Fibroblast of lung (primary cell): ENCODE measurements around the gene KRT32. TPM values are rescaled to one million over a fixed set of nuclear protein-coding genes. Genes with fewer than 3 reads are reported as not detected.

ENCODE experiments used
- DNase-seq, 2 donors: peaks; one replicate each; pipeline versions ENCODE4 v3.0.0 to v3.0.0-alpha.2; 2010; ENCODE audit warnings: low read depth in 2 of 2
- H2AFZ ChIP-seq: 2 replicates; pipeline ENCODE4 v1.5.1; 2012; ENCODE audit warnings: low read length, control low read depth, inconsistent platforms
- H3K27ac ChIP-seq: 2 replicates; pipeline ENCODE4 v1.5.1; 2011; ENCODE audit warnings: low read length, control low read depth; ENCODE audit not compliant: insufficient read depth
- H3K27me3 ChIP-seq: 2 replicates; pipeline ENCODE4 v1.5.1; 2011; ENCODE audit warnings: mild to moderate bottlenecking, low read length; ENCODE audit not compliant: control insufficient read depth, insufficient read depth
- H3K36me3 ChIP-seq: 2 replicates; pipeline ENCODE4 v1.5.1; 2011; ENCODE audit warnings: low read length; ENCODE audit not compliant: control insufficient read depth, insufficient read depth
- H3K4me1 ChIP-seq: 2 replicates; pipeline ENCODE4 v1.5.1; 2011; ENCODE audit warnings: low read length; ENCODE audit not compliant: control insufficient read depth, insufficient read depth; ENCODE audit errors: extremely low read depth
- H3K4me2 ChIP-seq: 2 replicates; pipeline ENCODE4 v1.5.1; 2011; ENCODE audit warnings: low read length, control low read depth; ENCODE audit not compliant: insufficient read depth; ENCODE audit errors: extremely low read depth
- H3K4me3 ChIP-seq, 4 experiments: fragments of 200-600 bp in 1 of 4; sonication (generic) in 1 of 4; replicated peaks in 1 of 4; 2 replicates each; pipeline ENCODE4 v1.5.1; 2011 to 2016; ENCODE audit warnings: low read length in 4 of 4, low read depth in 3 of 4, mild to moderate bottlenecking in 3 of 4, control low read depth in 2 of 4, inconsistent platforms in 1 of 4, mixed read lengths in 1 of 4; ENCODE audit not compliant: insufficient read depth in 1 of 4; ENCODE audit errors: control extremely low read depth in 1 of 4
- H3K79me2 ChIP-seq: 2 replicates; pipeline ENCODE4 v1.5.1; 2012; ENCODE audit warnings: mild to moderate bottlenecking, low read length, inconsistent platforms; ENCODE audit not compliant: control insufficient read depth, insufficient read depth
- H3K9ac ChIP-seq: 2 replicates; pipeline ENCODE4 v1.5.1; 2011; ENCODE audit warnings: mild to moderate bottlenecking, low read length, control low read depth; ENCODE audit not compliant: insufficient read depth
- H3K9me3 ChIP-seq: 2 replicates; pipeline ENCODE4 v1.5.1; 2012; ENCODE audit warnings: low read depth, low read length; ENCODE audit not compliant: control insufficient read depth, insufficient read depth
- H4K20me1 ChIP-seq: 2 replicates; pipeline ENCODE4 v1.5.1; 2011; ENCODE audit warnings: low read length; ENCODE audit not compliant: control insufficient read depth, insufficient read depth; ENCODE audit errors: extremely low read depth
- EZH2 ChIP-seq: IDR thresholded peaks from 2 replicates; pipeline ENCODE4 v1.5.1; 2012; ENCODE audit warnings: low read length, control low read depth, mild to moderate bottlenecking; ENCODE audit errors: missing control alignments
- polyA plus RNA-seq, 2 donors: library from polyadenylated mRNA; depleted of rRNA in 1 of 2; stranded (reverse) in 1 of 2; unstranded in 1 of 2; fragments of >200 nt; gene quantifications; 2 replicates each; pipeline ENCODE4 v1.2.1, GENCODE V29; 2011 to 2012; ENCODE audit warnings: missing spikeins in 1 of 2
- total RNA-seq: library from RNA; depleted of rRNA; stranded (reverse); fragments of >200 nt; gene quantifications from 2 replicates; pipeline ENCODE4 v1.2.1, GENCODE V29; 2014
- TF ChIP-seq, protein P1 (sequence below), 2 donors: IDR thresholded peaks in 1 of 2; conservative IDR thresholded peaks in 1 of 2; 1 replicate in 1 of 2; 2 replicates in 1 of 2; pipeline ENCODE4 v1.5.1; 2011 to 2012; ENCODE audit warnings: low read length in 2 of 2, control low read depth in 1 of 2, inconsistent platforms in 1 of 2, low read depth in 1 of 2, mild to moderate bottlenecking in 1 of 2

KRT32 gene
- total and polyA plus RNA-seq, 2 donors (not counting 1 experiment from before 2014, with no cell fraction given) = under 0.01 to 0.03 TPM

DNA sequence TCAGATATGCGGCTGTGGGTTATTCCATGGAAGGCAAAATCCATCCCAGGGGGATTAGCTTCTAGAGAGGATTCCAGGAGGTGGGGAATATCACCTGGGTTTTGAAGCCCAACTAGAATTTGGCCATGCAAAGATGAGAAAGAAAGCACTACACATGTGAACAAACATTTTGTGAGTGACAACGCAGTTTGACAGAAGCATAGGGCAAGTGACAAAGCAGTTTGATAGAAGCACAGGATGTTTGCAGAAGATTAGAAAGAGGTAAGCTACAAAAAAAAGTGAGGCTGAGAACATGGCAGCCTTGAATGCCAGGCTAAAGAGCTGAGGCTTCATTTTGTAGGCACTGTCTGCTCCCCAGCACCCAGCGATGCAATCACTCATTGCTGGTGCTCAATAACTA is 14.1 kb downstream of the KRT32 start:
- DNase-seq = no peak
- H3K9ac ChIP-seq = no peak overlapping the region
- H4K20me1 ChIP-seq = no peaks in the 10 kb centered on the region
- no peaks in the 10 kb centered on the region for H3K4me1 ChIP-seq
- H3K9me3 ChIP-seq = no peaks in the 10 kb centered on the region
- H3K4me3 ChIP-seq = no peak overlapping the region
- H3K79me2 ChIP-seq = no peaks in the 10 kb centered on the region
- peaks cover 2% of the 10 kb centered on the region for H3K27me3 ChIP-seq
- no peak for TF ChIP-seq EZH2
- TF ChIP-seq, protein P1, sequence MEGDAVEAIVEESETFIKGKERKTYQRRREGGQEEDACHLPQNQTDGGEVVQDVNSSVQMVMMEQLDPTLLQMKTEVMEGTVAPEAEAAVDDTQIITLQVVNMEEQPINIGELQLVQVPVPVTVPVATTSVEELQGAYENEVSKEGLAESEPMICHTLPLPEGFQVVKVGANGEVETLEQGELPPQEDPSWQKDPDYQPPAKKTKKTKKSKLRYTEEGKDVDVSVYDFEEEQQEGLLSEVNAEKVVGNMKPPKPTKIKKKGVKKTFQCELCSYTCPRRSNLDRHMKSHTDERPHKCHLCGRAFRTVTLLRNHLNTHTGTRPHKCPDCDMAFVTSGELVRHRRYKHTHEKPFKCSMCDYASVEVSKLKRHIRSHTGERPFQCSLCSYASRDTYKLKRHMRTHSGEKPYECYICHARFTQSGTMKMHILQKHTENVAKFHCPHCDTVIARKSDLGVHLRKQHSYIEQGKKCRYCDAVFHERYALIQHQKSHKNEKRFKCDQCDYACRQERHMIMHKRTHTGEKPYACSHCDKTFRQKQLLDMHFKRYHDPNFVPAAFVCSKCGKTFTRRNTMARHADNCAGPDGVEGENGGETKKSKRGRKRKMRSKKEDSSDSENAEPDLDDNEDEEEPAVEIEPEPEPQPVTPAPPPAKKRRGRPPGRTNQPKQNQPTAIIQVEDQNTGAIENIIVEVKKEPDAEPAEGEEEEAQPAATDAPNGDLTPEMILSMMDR (conservative IDR thresholded peaks at IDR 0.05 in 1 of 2, IDR thresholded peaks at IDR 0.05 in 1 of 2; ENCODE audit: low read depth in 1 of 2, low read length in 2 of 2) = no peak
- no peaks in the 10 kb centered on the region for H3K36me3 ChIP-seq
- H3K27ac ChIP-seq = no peak overlapping the region
- H2AFZ ChIP-seq = no peak overlapping the region
- H3K4me2 ChIP-seq = no peak overlapping the region

DNA sequence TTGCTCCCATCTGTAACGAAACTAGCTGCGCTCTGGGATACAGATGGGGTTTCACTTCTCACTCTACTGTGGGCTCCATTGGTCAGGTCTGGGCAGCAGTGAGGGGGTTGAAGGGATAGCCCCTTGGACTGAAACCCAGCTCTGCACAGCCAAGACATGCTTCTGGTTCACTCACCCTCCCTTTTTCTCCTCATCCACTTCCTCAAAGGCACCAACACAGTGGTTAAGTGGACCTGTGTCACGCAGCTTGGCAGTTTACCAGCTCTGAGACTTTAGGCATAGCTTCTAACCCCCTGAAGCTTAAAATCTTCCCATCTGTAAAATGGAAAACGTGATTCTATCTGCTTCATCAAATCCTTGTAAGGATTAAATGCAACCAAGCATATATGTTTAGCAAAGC is 14.9 kb downstream of the KRT32 start:
- H4K20me1 ChIP-seq = no peaks in the 10 kb centered on the region
- no peak overlapping the region for H3K27ac ChIP-seq
- H3K9me3 ChIP-seq = no peaks in the 10 kb centered on the region
- no peak overlapping the region for H3K4me3 ChIP-seq
- H3K36me3 ChIP-seq = no peaks in the 10 kb centered on the region
- no peak for DNase-seq
- H3K4me2 ChIP-seq = no peak overlapping the region
- TF ChIP-seq, protein P1 (conservative IDR thresholded peaks at IDR 0.05 in 1 of 2, IDR thresholded peaks at IDR 0.05 in 1 of 2; ENCODE audit: low read depth in 1 of 2, low read length in 2 of 2) = no peak
- TF ChIP-seq EZH2 = no peak
- H3K9ac ChIP-seq = no peak overlapping the region
- no peak overlapping the region for H2AFZ ChIP-seq
- peaks cover 2% of the 10 kb centered on the region for H3K27me3 ChIP-seq
- H3K4me1 ChIP-seq = no peaks in the 10 kb centered on the region
- H3K79me2 ChIP-seq = no peaks in the 10 kb centered on the region

DNA sequence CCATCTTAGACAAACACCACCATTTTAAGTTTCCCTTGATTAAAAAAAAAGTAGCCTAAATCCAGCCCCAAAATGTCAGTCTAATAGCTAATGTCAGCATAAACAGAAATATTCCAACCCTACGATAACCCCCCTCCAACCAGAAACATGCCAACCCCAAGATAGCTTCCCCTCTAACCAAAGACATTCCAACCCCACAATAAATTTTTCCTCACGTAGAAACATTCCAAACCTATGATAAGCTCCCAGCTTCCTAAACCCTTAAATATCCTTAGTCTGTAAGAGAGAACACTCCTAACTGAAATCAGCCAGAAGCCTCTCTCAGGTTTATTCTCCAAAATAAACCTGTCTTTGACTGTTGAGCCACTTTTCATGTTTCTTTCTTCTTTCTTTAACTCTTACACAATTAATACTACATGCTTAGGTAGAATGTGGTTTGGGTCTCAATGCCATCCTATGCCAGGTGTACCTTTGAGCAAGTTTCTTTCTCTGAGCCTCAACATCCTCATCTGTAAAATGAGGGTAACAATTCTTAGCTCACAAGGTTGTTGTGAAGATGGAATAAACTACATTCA is 15.9 kb downstream of the KRT32 start:
- H3K4me1 ChIP-seq = peaks cover 2% of the 10 kb centered on the region

More for the DNA sequence above, 15.9 kb downstream of the KRT32 start:
- Histone ChIP-seq H3K79me2 (no peaks in the 10 kb centered on the region), H3K9ac (no peak overlapping the region), H4K20me1 (no peaks in the 10 kb centered on the region), H3K27ac (no peak overlapping the region), H3K4me3 (no peak overlapping the region), H2AFZ (no peak overlapping the region), H3K9me3 (no peaks in the 10 kb centered on the region), H3K27me3 (peaks cover 2% of the 10 kb centered on the region), H3K4me2 (no peak overlapping the region), H3K36me3 (no peaks in the 10 kb centered on the region)
- DNase-seq = peak in 1 of 2 donors; percentile 51
- TF ChIP-seq EZH2 = no peak
- TF ChIP-seq, protein P1 (conservative IDR thresholded peaks at IDR 0.05 in 1 of 2, IDR thresholded peaks at IDR 0.05 in 1 of 2; ENCODE audit: low read depth in 1 of 2, low read length in 2 of 2) = no peak
